Measurements from ENCODE around the gene LBHD2.

LBHD2 gene

GRCh38 chr14:103061482-103061976 lies 22.5 kb upstream of the LBHD2 start:
- Histone ChIP-seq H2AFZ (ENCODE audit: low read depth, low read length) (no peak overlapping the region), H3K4me2 (ENCODE audit: low read length) (no peak overlapping the region), H3K9ac (ENCODE audit: low read length) (no peak overlapping the region), H3K9me3 (ENCODE audit: insufficient read depth, low read length) (no peaks in the 10 kb centered on the region), H3K27ac (ENCODE audit: low read length) (no peak overlapping the region), H3K27me3 (ENCODE audit: low read depth, low read length) (peaks cover 9% of the 10 kb centered on the region; the same call in 1 of the 2 replicates), H3K79me2 (ENCODE audit: low read length) (no peaks in the 10 kb centered on the region), H3K36me3 (replicated peaks; ENCODE audit: low read depth, low read length) (no peaks in the 10 kb centered on the region), H4K20me1 (ENCODE audit: insufficient read depth, low read length) (no peaks in the 10 kb centered on the region), H3K4me3 (ENCODE audit: low read length) (no peak overlapping the region), H3K4me1 (ENCODE audit: low read length) (no peaks in the 10 kb centered on the region)
- TF ChIP-seq EZH2phosphoT487 (IDR thresholded peaks at IDR 0.05; ENCODE audit: low read depth): no peak
- no peak for TF ChIP-seq CTCF (IDR thresholded peaks at IDR 0.05; ENCODE audit: low read depth, low read length)

- Histone ChIP-seq H3K36me3 (replicated peaks; ENCODE audit: low read depth, low read length) (no peaks in the 10 kb centered on the region), H3K79me2 (ENCODE audit: low read length) (no peaks in the 10 kb centered on the region), H3K9ac (ENCODE audit: low read length) (no peak overlapping the region), H3K27ac (ENCODE audit: low read length) (no peak overlapping the region), H3K4me3 (ENCODE audit: low read length) (no peak overlapping the region), H4K20me1 (ENCODE audit: insufficient read depth, low read length) (no peaks in the 10 kb centered on the region), H2AFZ (ENCODE audit: low read depth, low read length) (no peak overlapping the region), H3K4me2 (ENCODE audit: low read length) (no peak overlapping the region), H3K4me1 (ENCODE audit: low read length) (no peaks in the 10 kb centered on the region), H3K9me3 (ENCODE audit: insufficient read depth, low read length) (no peaks in the 10 kb centered on the region), H3K27me3 (ENCODE audit: low read depth, low read length) (peaks cover 9% of the 10 kb centered on the region; the same call in 1 of the 2 replicates)
- TF ChIP-seq EZH2phosphoT487 (IDR thresholded peaks at IDR 0.05; ENCODE audit: low read depth): no peak
- TF ChIP-seq CTCF (IDR thresholded peaks at IDR 0.05; ENCODE audit: low read depth, low read length): no peak
Observed at GRCh38 chr14:103064436-103064835, 19.6 kb upstream of the LBHD2 start.

- H3K4me1 ChIP-seq (ENCODE audit: low read length): no peaks in the 10 kb centered on the region
- H4K20me1 ChIP-seq (ENCODE audit: insufficient read depth, low read length): no peaks in the 10 kb centered on the region
- no peak overlapping the region for H2AFZ ChIP-seq (ENCODE audit: low read depth, low read length)
- H3K9me3 ChIP-seq (ENCODE audit: insufficient read depth, low read length): no peaks in the 10 kb centered on the region
- no peaks in the 10 kb centered on the region for H3K79me2 ChIP-seq (ENCODE audit: low read length)
- H3K27me3 ChIP-seq (ENCODE audit: low read depth, low read length): peaks cover 7% of the 10 kb centered on the region; the same call in 1 of the 2 replicates
- no peak overlapping the region for H3K9ac ChIP-seq (ENCODE audit: low read length)
- no peak overlapping the region for H3K4me2 ChIP-seq (ENCODE audit: low read length)
- H3K36me3 ChIP-seq (replicated peaks; ENCODE audit: low read depth, low read length): no peaks in the 10 kb centered on the region
- TF ChIP-seq CTCF (IDR thresholded peaks at IDR 0.05; ENCODE audit: low read depth, low read length) (no peak), EZH2phosphoT487 (IDR thresholded peaks at IDR 0.05; ENCODE audit: low read depth) (no peak)
- H3K4me3 ChIP-seq (ENCODE audit: low read length): no peak overlapping the region
- no peak overlapping the region for H3K27ac ChIP-seq (ENCODE audit: low read length)
Observed at GRCh38 chr14:103064978-103065377, 19.0 kb upstream of the LBHD2 start.

GRCh38 chr14:103065861-103066260 lies 18.1 kb upstream of the LBHD2 start:
- TF ChIP-seq EZH2phosphoT487 (IDR thresholded peaks at IDR 0.05; ENCODE audit: low read depth) (no peak), CTCF (IDR thresholded peaks at IDR 0.05; ENCODE audit: low read depth, low read length) (no peak)
- no peaks in the 10 kb centered on the region for H3K36me3 ChIP-seq (replicated peaks; ENCODE audit: low read depth, low read length)
- H3K4me3 ChIP-seq (ENCODE audit: low read length): no peak overlapping the region
- no peaks in the 10 kb centered on the region for H3K4me1 ChIP-seq (ENCODE audit: low read length)
- no peak overlapping the region for H3K4me2 ChIP-seq (ENCODE audit: low read length)
- H3K9me3 ChIP-seq (ENCODE audit: insufficient read depth, low read length): no peaks in the 10 kb centered on the region
- H3K9ac ChIP-seq (ENCODE audit: low read length): no peak overlapping the region
- peaks cover 4% of the 10 kb centered on the region; the same call in 1 of the 2 replicates for H3K27me3 ChIP-seq (ENCODE audit: low read depth, low read length)
- no peak overlapping the region for H2AFZ ChIP-seq (ENCODE audit: low read depth, low read length)
- no peaks in the 10 kb centered on the region for H3K79me2 ChIP-seq (ENCODE audit: low read length)
- H4K20me1 ChIP-seq (ENCODE audit: insufficient read depth, low read length): no peaks in the 10 kb centered on the region
- no peak overlapping the region for H3K27ac ChIP-seq (ENCODE audit: low read length)

Data from OCI-LY3 (cell line).